ENCODE measurements around the gene GPHB5.
A peak's percentile ranks its signal among the peaks of the same experiment; 100 is the strongest.
"Not testable (repeated sequence)": the region's sequence is repeated elsewhere in the genome, so short reads cannot be mapped to it uniquely, and the experiment has no call there.

GPHB5 gene

DNA sequence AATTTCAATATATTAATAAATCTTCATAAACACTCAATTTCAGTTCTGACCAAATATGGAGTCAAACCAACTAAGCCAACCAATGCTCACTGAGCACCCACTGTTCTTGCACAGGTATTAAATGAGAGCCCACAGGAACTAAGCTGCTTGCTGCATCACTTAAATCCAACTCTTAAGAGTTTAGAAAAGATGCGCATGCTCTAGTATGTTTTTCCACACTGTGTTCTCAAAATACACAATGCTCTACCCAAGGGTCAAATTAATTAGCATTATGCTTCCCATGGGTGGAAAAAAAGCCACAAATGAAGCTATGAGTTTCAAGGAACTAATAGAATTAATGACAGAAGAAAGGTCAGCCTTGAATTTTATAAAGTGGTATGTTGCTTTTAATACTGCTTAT is 3.7 kb upstream of the GPHB5 start:
- Histone ChIP-seq H2BK5ac (ENCODE audit: low read depth, low read length, poor library complexity) (no peak overlapping the region), H3K14ac (ENCODE audit: low read length) (no peak overlapping the region), H3K36me3 (ENCODE audit: control insufficient read depth in 1 of 2, insufficient read depth in 2 of 2, low read length in 2 of 2) (no peaks in the 10 kb centered on the region), H3K79me2 (ENCODE audit: control insufficient read depth, insufficient read depth, low read length, poor library complexity) (no peaks in the 10 kb centered on the region), H3K27me3 (ENCODE audit: insufficient read depth, low read length) (no peaks in the 10 kb centered on the region), H2AFZ (ENCODE audit: insufficient read depth, low read length, poor library complexity) (no peak overlapping the region), H3K4ac (ENCODE audit: low read depth, low read length) (no peak overlapping the region), H3K9ac (ENCODE audit: low read length) (no peak overlapping the region), H3K23ac (ENCODE audit: low read length) (no peak overlapping the region), H4K8ac (ENCODE audit: low read depth, low read length) (no peak overlapping the region), H3K4me2 (ENCODE audit: low read length) (no peak overlapping the region), H2BK12ac (ENCODE audit: low read length) (no peak overlapping the region), H2AK5ac (ENCODE audit: low read length) (no peak overlapping the region), H4K91ac (ENCODE audit: low read depth, low read length) (no peak overlapping the region), H2BK120ac (ENCODE audit: insufficient read depth, low read length, poor library complexity) (no peak overlapping the region), H3K79me1 (ENCODE audit: low read length) (no peaks in the 10 kb centered on the region), H3K27ac (ENCODE audit: low read depth, low read length) (no peak overlapping the region), H3K9me3 (ENCODE audit: insufficient read depth, low read depth, low read length) (no peaks in the 10 kb centered on the region), H4K12ac (ENCODE audit: low read depth, low read length) (no peak overlapping the region), H3K4me1 (ENCODE audit: control insufficient read depth in 1 of 2, insufficient read depth in 2 of 2, low read length in 2 of 2) (no peaks in the 10 kb centered on the region), H3K18ac (ENCODE audit: low read length) (no peak overlapping the region), H3K4me3 (ENCODE audit: low read depth, low read length) (no peak overlapping the region)
- DNase-seq, result no peak
- WGBS (ENCODE audit: extremely low coverage, insufficient coverage, insufficient read length), result no CpG with 5 or more reads among the region's 1 CpG

DNA sequence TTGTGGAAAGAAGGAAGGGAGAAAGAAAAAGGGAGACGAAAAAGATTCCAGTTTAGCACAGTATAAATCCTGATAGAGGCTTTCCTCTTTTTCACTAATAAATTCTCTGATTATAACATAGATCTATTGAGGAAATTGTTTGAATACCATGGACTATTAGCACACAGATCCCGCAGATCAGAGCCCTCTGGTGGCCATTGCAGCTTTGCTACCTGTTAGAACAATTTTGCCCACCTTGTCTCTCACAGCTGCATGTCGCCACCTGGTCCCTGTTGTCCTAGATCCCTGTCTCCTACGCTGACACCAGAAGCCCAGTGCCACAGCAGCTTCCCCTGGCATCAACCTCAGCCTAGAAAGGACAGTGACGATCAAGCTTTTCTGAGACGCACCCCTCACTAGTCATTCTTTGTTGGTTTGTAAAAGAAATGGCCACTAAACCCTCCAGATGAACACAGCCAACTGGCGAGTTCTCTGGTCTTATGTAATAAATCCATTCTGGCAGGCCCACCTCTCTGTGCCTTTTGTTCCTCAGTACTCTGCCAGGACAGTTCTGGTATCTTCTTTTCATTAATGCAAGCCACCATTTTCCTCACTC is 9.9 kb downstream of the GPHB5 start:
- no peak overlapping the region for H3K9ac ChIP-seq (ENCODE audit: low read length)
- no peak overlapping the region for H3K27ac ChIP-seq (ENCODE audit: low read depth, low read length)
- H3K36me3 ChIP-seq (ENCODE audit: control insufficient read depth in 1 of 2, insufficient read depth in 2 of 2, low read length in 2 of 2), result no peaks in the 10 kb centered on the region
- H3K4me1 ChIP-seq (ENCODE audit: control insufficient read depth in 1 of 2, insufficient read depth in 2 of 2, low read length in 2 of 2), result no peaks in the 10 kb centered on the region
- H4K8ac ChIP-seq (ENCODE audit: low read depth, low read length), result no peak overlapping the region
- no peak overlapping the region for H3K4me2 ChIP-seq (ENCODE audit: low read length)
- H3K27me3 ChIP-seq (ENCODE audit: insufficient read depth, low read length), result no peaks in the 10 kb centered on the region
- no peak overlapping the region for H2BK120ac ChIP-seq (ENCODE audit: insufficient read depth, low read length, poor library complexity)
- H3K9me3 ChIP-seq (ENCODE audit: insufficient read depth, low read depth, low read length), result no peaks in the 10 kb centered on the region
- no peak overlapping the region for H4K12ac ChIP-seq (ENCODE audit: low read depth, low read length)
- no peak overlapping the region for H3K4ac ChIP-seq (ENCODE audit: low read depth, low read length)
- no peak overlapping the region for H2AFZ ChIP-seq (ENCODE audit: insufficient read depth, low read length, poor library complexity)
- H2AK5ac ChIP-seq (ENCODE audit: low read length), result no peak overlapping the region
- no peak overlapping the region for H3K4me3 ChIP-seq (ENCODE audit: low read depth, low read length)
- no peaks in the 10 kb centered on the region for H3K79me2 ChIP-seq (ENCODE audit: control insufficient read depth, insufficient read depth, low read length, poor library complexity)
- peak; percentile 39 to 67 for DNase-seq
- H3K18ac ChIP-seq (ENCODE audit: low read length), result no peak overlapping the region
- no peak overlapping the region for H2BK5ac ChIP-seq (ENCODE audit: low read depth, low read length, poor library complexity)
- WGBS (ENCODE audit: extremely low coverage, insufficient coverage, insufficient read length), result no CpG with 5 or more reads among the region's 7 CpGs
- H3K14ac ChIP-seq (ENCODE audit: low read length), result no peak overlapping the region
- H4K91ac ChIP-seq (ENCODE audit: low read depth, low read length), result no peak overlapping the region
- H2BK12ac ChIP-seq (ENCODE audit: low read length), result no peak overlapping the region
- H3K23ac ChIP-seq (ENCODE audit: low read length), result no peak overlapping the region
- H3K79me1 ChIP-seq (ENCODE audit: low read length), result no peaks in the 10 kb centered on the region

DNA sequence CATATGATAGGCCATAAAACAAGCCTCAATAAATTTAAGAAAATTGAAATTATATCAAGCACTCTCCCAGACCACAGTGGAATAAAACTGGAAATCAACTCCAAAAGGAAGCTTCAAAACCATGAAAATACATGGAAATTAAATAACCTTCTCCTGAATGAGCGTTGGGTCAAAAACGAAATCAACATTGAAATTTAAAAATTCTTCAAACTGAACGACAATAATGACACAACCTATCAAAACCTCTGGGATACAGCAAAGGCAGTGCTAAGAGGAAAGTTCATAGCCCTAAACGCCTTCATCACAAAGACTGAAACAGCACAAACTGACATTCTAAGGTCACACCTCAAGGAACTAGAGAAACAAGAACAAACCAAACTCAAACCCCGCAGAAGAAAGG is 14.3 kb downstream of the GPHB5 start:
- not testable (repeated sequence) for H2BK12ac ChIP-seq (ENCODE audit: low read length); H4K8ac ChIP-seq (ENCODE audit: low read depth, low read length); H4K12ac ChIP-seq (ENCODE audit: low read depth, low read length); DNase-seq; H3K4me3 ChIP-seq (ENCODE audit: low read depth, low read length); H3K9me3 ChIP-seq (ENCODE audit: insufficient read depth, low read depth, low read length); H2BK5ac ChIP-seq (ENCODE audit: low read depth, low read length, poor library complexity); H3K14ac ChIP-seq (ENCODE audit: low read length); H3K79me1 ChIP-seq (ENCODE audit: low read length); H3K27me3 ChIP-seq (ENCODE audit: insufficient read depth, low read length); H3K36me3 ChIP-seq (ENCODE audit: control insufficient read depth in 1 of 2, insufficient read depth in 2 of 2, low read length in 2 of 2); H3K18ac ChIP-seq (ENCODE audit: low read length); H4K91ac ChIP-seq (ENCODE audit: low read depth, low read length); H3K4me1 ChIP-seq (ENCODE audit: control insufficient read depth in 1 of 2, insufficient read depth in 2 of 2, low read length in 2 of 2); H2AK5ac ChIP-seq (ENCODE audit: low read length); H3K4me2 ChIP-seq (ENCODE audit: low read length); H2BK120ac ChIP-seq (ENCODE audit: insufficient read depth, low read length, poor library complexity); H2AFZ ChIP-seq (ENCODE audit: insufficient read depth, low read length, poor library complexity); H3K9ac ChIP-seq (ENCODE audit: low read length); H3K27ac ChIP-seq (ENCODE audit: low read depth, low read length); H3K79me2 ChIP-seq (ENCODE audit: control insufficient read depth, insufficient read depth, low read length, poor library complexity); H3K23ac ChIP-seq (ENCODE audit: low read length); H3K4ac ChIP-seq (ENCODE audit: low read depth, low read length)
- WGBS (ENCODE audit: extremely low coverage, insufficient coverage, insufficient read length), result no CpG with 5 or more reads among the region's 5 CpGs

DNA sequence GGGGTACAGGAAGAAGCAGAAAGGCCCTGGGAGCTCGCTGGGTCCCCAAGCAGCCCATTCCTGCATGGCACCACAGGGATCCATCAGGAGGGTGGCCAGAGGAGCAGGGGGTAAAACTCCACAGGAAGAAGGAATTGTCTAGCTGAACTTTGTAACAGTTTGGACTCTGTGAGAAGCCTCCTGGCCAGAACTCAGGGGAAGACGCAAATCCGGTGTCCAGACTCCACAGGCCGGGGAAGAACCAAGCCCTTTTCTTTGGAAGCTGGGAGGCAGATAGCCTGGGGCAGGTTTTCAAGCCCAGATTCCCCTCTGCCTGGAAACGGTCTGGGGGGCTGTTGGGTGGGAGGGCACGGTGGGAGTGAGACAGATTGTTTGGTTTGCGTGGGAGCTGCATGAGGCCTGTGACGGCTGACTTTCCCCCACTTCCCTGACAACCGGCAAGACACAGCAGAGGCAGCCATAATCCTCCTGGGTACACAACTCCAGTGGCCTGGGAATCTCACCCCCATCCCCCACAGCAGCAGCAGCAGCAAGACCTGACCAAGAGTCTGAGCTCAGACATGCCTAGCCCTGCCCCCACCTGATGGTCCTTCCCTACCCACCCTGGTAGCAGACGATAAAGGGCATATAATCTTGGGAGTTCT is 16.7 kb downstream of the GPHB5 start:
- Histone ChIP-seq H4K12ac (ENCODE audit: low read depth, low read length) (peak overlapping the region; percentile 30), H3K14ac (ENCODE audit: low read length) (peak overlapping the region; percentile 37), H2BK120ac (ENCODE audit: insufficient read depth, low read length, poor library complexity) (no peak overlapping the region), H3K18ac (ENCODE audit: low read length) (no peak overlapping the region), H3K79me1 (ENCODE audit: low read length) (peaks cover 2% of the 10 kb centered on the region), H4K8ac (ENCODE audit: low read depth, low read length) (no peak overlapping the region), H3K4ac (ENCODE audit: low read depth, low read length) (no peak overlapping the region), H3K4me1 (ENCODE audit: control insufficient read depth in 1 of 2, insufficient read depth in 2 of 2, low read length in 2 of 2) (peaks cover 3 to 6% of the 10 kb centered on the region in 2 experiments), H3K79me2 (ENCODE audit: control insufficient read depth, insufficient read depth, low read length, poor library complexity) (no peaks in the 10 kb centered on the region), H2AK5ac (ENCODE audit: low read length) (no peak overlapping the region), H3K36me3 (ENCODE audit: control insufficient read depth in 1 of 2, insufficient read depth in 2 of 2, low read length in 2 of 2) (no peaks in the 10 kb centered on the region), H4K91ac (ENCODE audit: low read depth, low read length) (peak overlapping the region; percentile 24), H3K27me3 (ENCODE audit: insufficient read depth, low read length) (no peaks in the 10 kb centered on the region), H3K9me3 (ENCODE audit: insufficient read depth, low read depth, low read length) (no peaks in the 10 kb centered on the region), H3K27ac (ENCODE audit: low read depth, low read length) (no peak overlapping the region), H2AFZ (ENCODE audit: insufficient read depth, low read length, poor library complexity) (peak overlapping the region; percentile 60), H3K23ac (ENCODE audit: low read length) (no peak overlapping the region), H3K4me2 (ENCODE audit: low read length) (no peak overlapping the region), H2BK5ac (ENCODE audit: low read depth, low read length, poor library complexity) (peak overlapping the region; percentile 31), H3K9ac (ENCODE audit: low read length) (no peak overlapping the region), H3K4me3 (ENCODE audit: low read depth, low read length) (no peak overlapping the region), H2BK12ac (ENCODE audit: low read length) (peak overlapping the region; percentile 13)
- no CpG with 5 or more reads among the region's 10 CpGs for WGBS (ENCODE audit: extremely low coverage, insufficient coverage, insufficient read length)
- no peak for DNase-seq

Data from trophoblast cell (in vitro differentiated cells and primary cell).